SK-N-SH (cell line): Measurements from ENCODE around the gene PPP2R1B. TPM values are rescaled to one million over a fixed set of nuclear protein-coding genes. Genes with fewer than 3 reads are reported as not detected.

ENCODE experiments used
- CTCF ChIA-PET: fragments of 300-600, 350-600 bp; formaldehyde crosslinking; extraction: SDS; loops from one replicate; lab custom pipeline; 2021; lab: Yijun Ruan, JAX
- POLR2A ChIA-PET: fragments of 350-600 bp; sonication (Branson Sonifier 250); formaldehyde crosslinking; extraction: SDS; loops from one replicate; lab custom pipeline; 2020; ENCODE audit warnings: antibody characterized with exemption, inconsistent platforms; lab: Yijun Ruan, JAX
- DNase-seq: peaks from one replicate; pipeline ENCODE4 v3.0.0; 2012
- H2AFZ ChIP-seq: fragments of 200-600 bp; sonication (generic); 2 replicates; pipeline ENCODE4 v1.8.1; 2016; ENCODE audit warnings: antibody characterized with exemption, mild to moderate bottlenecking, low read depth
- H3F3A ChIP-seq: fragments of 200-600 bp; sonication (generic); replicated peaks from 2 replicates; pipeline ENCODE3; 2016; ENCODE audit warnings: antibody characterized with exemption, mild to moderate bottlenecking; ENCODE audit not compliant: insufficient read depth
- H3K27ac ChIP-seq, 2 experiments: fragments of 200-500 bp in 1 of 2; fragments of 200-600 bp in 1 of 2; sonication (Bioruptor generic) in 1 of 2; sonication (generic), shearing (Covaris generic) in 1 of 2; 2 replicates each; pipeline versions ENCODE4 v1.5.1 to v1.6.1; 2014 to 2016; ENCODE audit warnings: low read depth in 2 of 2, inconsistent platforms in 1 of 2, low read length in 1 of 2, mild to moderate bottlenecking in 1 of 2, mixed read lengths in 1 of 2
- H3K27me3 ChIP-seq: fragments of 200-600 bp; sonication (generic), shearing (Covaris generic); 2 replicates; pipeline ENCODE4 v1.6.1; 2016; ENCODE audit warnings: mixed run types; ENCODE audit not compliant: insufficient read depth
- H3K36me3 ChIP-seq, 2 experiments: fragments of 200-500 bp in 1 of 2; fragments of 200-600 bp in 1 of 2; sonication (Bioruptor generic) in 1 of 2; sonication (generic) in 1 of 2; replicated peaks in 1 of 2; 2 replicates each; pipeline versions ENCODE3 to v1.5.1; 2014 to 2016; ENCODE audit warnings: low read length in 1 of 2, mild to moderate bottlenecking in 1 of 2; ENCODE audit not compliant: insufficient read depth in 2 of 2, control insufficient read depth in 1 of 2
- H3K4me1 ChIP-seq, 2 experiments: fragments of 200-500 bp in 1 of 2; fragments of 200-600 bp in 1 of 2; sonication (Bioruptor generic) in 1 of 2; sonication (generic), shearing (Covaris generic) in 1 of 2; 2 replicates each; pipeline versions ENCODE4 v1.5.1 to v1.6.1; 2014 to 2016; ENCODE audit warnings: low read depth in 1 of 2, low read length in 1 of 2, mixed run types in 1 of 2; ENCODE audit not compliant: insufficient read depth in 2 of 2, control insufficient read depth in 1 of 2
- H3K4me2 ChIP-seq: fragments of 200-600 bp; sonication (generic), shearing (Covaris generic); 2 replicates; pipeline ENCODE4 v1.6.1; 2017; ENCODE audit warnings: mixed run types
- H3K4me3 ChIP-seq, 2 experiments: fragments of 200-500 bp in 1 of 2; fragments of 200-600 bp in 1 of 2; sonication (Bioruptor generic) in 1 of 2; sonication (generic), shearing (Covaris generic) in 1 of 2; 2 replicates each; pipeline versions ENCODE4 v1.5.1 to v1.8.1; 2014 to 2016; ENCODE audit warnings: low read depth in 2 of 2, inconsistent platforms in 1 of 2, low read length in 1 of 2, mild to moderate bottlenecking in 1 of 2, mixed read lengths in 1 of 2, moderate library complexity in 1 of 2
- H3K79me2 ChIP-seq: fragments of 200-600 bp; sonication (generic); 2 replicates; pipeline ENCODE4 v1.8.1; 2017; ENCODE audit warnings: mild to moderate bottlenecking; ENCODE audit not compliant: insufficient read depth
- H3K9ac ChIP-seq: fragments of 200-600 bp; sonication (generic); 2 replicates; pipeline ENCODE4 v1.6.1; 2017; ENCODE audit warnings: mixed run types
- H3K9me2 ChIP-seq: fragments of 200-600 bp; sonication (generic); 2 replicates; pipeline ENCODE4 v1.6.1; 2017; ENCODE audit warnings: mixed run types
- H3K9me3 ChIP-seq: fragments of 200-600 bp; sonication (generic); 2 replicates; pipeline ENCODE4 v1.6.1; 2017; ENCODE audit warnings: mixed run types, mild to moderate bottlenecking, moderate library complexity
- H4K20me1 ChIP-seq: fragments of 200-600 bp; sonication (generic); 2 replicates; pipeline ENCODE4 v1.6.1; 2017; ENCODE audit warnings: mild to moderate bottlenecking, mixed run types; ENCODE audit not compliant: insufficient read depth
- ELF1 ChIP-seq: IDR thresholded peaks from 2 replicates; pipeline ENCODE4 v1.4.0; 2012
- FOXJ3 ChIP-seq: sonication (generic); formaldehyde crosslinking; IDR thresholded peaks from 2 replicates; pipeline ENCODE4 v1.5.1; 2020; ENCODE audit warnings: mild to moderate bottlenecking, missing genetic modification reagents
- FOXM1 ChIP-seq: IDR thresholded peaks from 2 replicates; pipeline ENCODE4 v1.4.0; 2012; ENCODE audit warnings: low read depth, mild to moderate bottlenecking
- GABPA ChIP-seq: IDR thresholded peaks from 2 replicates; pipeline ENCODE4 v1.4.0; 2012; ENCODE audit warnings: low read depth, mild to moderate bottlenecking
- JUND ChIP-seq: IDR thresholded peaks from 2 replicates; pipeline ENCODE4 v1.4.0; 2012
- MEF2A ChIP-seq: IDR thresholded peaks from 2 replicates; pipeline ENCODE4 v1.4.0; 2012; ENCODE audit warnings: low read depth, borderline replicate concordance
- NRF1 ChIP-seq: IDR thresholded peaks from 2 replicates; pipeline ENCODE4 v1.6.1; 2012; ENCODE audit warnings: low read depth, mild to moderate bottlenecking, low read length
- RCOR1 ChIP-seq: fragments of 150-350 bp; IDR thresholded peaks from 2 replicates; pipeline ENCODE4 v1.6.1; 2017; ENCODE audit warnings: antibody characterized with exemption, low read length
- RFX5 ChIP-seq: IDR thresholded peaks from 2 replicates; pipeline ENCODE4 v1.6.1; 2012; ENCODE audit warnings: mild to moderate bottlenecking, improper control_type of control experiment, low read length
- RXRA ChIP-seq: IDR thresholded peaks from 2 replicates; pipeline ENCODE4 v1.4.0; 2012; ENCODE audit warnings: low read depth, mild to moderate bottlenecking, borderline replicate concordance
- SMC3 ChIP-seq: IDR thresholded peaks from 2 replicates; pipeline ENCODE4 v1.6.1; 2012; ENCODE audit warnings: low read depth, low read length, improper control_type of control experiment
- TCF12 ChIP-seq: IDR thresholded peaks from 2 replicates; pipeline ENCODE4 v1.4.0; 2012
- TEAD4 ChIP-seq: IDR thresholded peaks from 2 replicates; pipeline ENCODE4 v1.4.0; 2012; ENCODE audit warnings: mild to moderate bottlenecking, borderline replicate concordance; ENCODE audit not compliant: insufficient read depth
- YY1 ChIP-seq: IDR thresholded peaks from 2 replicates; pipeline ENCODE4 v1.4.0; 2012; ENCODE audit warnings: low read depth, mild to moderate bottlenecking
- WGBS: methylation state at CpG from one replicate; pipeline ENCODE4 v1.1.6; 2017; ENCODE audit warnings: low lambda C conversion rate; 5-methylcytosine and 5-hydroxymethylcytosine counted together
- polyA plus RNA-seq, 3 experiments: library from polyadenylated mRNA; depleted of rRNA; stranded (reverse); fragments of >200 nt; gene quantifications; 2 replicates each; pipeline ENCODE4 v1.2.3, GENCODE V29; 2012
- TF ChIP-seq, protein P1 (sequence below): IDR thresholded peaks from 2 replicates; pipeline ENCODE4 v1.4.0; 2012; ENCODE audit warnings: low read depth, borderline replicate concordance
- TF ChIP-seq, protein P2 (sequence below): IDR thresholded peaks from 2 replicates; pipeline ENCODE4; 2012
- TF ChIP-seq, protein P3 (sequence below): fragments of 150-350 bp; IDR thresholded peaks from 2 replicates; pipeline ENCODE4 v1.6.1; 2017; ENCODE audit warnings: antibody characterized with exemption, low read length, low read depth, borderline replicate concordance
- TF ChIP-seq, protein P4 (sequence below): IDR thresholded peaks from 2 replicates; pipeline ENCODE4 v1.4.0; 2012; ENCODE audit warnings: low read depth, borderline replicate concordance

PPP2R1B gene
- polyA plus RNA-seq, 1 of the 3 experiments (the other 2 are of a cell fraction) = 25.9 TPM

DNA sequence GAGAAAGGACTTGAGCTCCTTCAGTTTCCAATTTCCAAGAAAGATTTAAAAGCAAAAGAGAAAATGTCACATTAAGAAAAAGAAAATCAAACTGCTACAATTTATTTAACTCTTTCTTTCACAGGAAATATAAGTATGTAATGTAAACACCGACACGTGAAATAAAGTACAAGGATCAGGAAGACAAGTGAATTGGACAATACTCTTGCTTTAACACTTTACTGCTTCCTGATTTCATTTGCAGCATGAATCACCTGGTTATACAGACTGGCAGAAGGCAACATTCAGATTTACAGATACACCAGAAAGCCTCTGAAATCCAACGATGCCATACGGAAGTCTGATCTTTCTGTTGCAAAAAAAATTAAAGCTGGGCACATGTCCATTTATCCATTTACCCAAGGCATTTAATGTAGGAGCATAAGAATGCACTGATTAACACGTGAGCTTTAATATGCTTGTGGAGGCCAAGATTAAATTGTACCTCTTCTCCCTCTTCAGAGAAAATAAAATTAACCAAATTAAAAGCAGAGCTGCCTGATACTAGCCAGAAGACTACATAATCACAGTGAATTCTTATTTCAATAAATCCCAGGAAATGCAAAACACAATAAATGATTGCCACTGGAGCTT lies 16.0 kb upstream of the PPP2R1B start (continued):
- TF ChIP-seq, protein P1, sequence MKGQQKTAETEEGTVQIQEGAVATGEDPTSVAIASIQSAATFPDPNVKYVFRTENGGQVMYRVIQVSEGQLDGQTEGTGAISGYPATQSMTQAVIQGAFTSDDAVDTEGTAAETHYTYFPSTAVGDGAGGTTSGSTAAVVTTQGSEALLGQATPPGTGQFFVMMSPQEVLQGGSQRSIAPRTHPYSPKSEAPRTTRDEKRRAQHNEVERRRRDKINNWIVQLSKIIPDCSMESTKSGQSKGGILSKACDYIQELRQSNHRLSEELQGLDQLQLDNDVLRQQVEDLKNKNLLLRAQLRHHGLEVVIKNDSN = no peak
- TF ChIP-seq FOXJ3 (CRISPR knock-in tag) = no peak

DNA sequence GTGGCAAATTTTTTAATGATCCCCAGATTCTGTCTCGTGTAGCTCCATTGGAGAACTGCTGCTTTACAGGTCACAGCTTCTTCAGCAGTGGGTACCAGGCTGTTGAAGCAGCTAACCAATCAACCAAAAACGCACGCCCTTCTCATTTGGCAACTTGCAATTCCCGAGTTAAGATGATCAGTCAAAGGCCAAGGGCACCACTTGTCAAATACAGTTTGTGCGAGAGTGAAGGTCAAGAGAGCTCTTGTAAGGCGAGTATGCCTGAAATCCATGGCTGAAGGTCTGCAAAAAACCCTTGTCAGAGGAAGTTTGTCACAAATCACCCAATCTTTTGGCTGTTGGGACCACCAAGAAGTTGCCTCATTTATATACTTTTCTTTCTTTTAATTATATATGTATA lies 12.9 kb upstream of the PPP2R1B start:
- POLR2A ChIA-PET = no interaction called here
- 91% methylated on average over 6 of the region's 6 CpGs for WGBS

More for the DNA sequence above, 12.9 kb upstream of the PPP2R1B start:
- CTCF ChIA-PET = interaction anchor here (0.9 to 12.5 kb wide), 7 partner anchors 14 to 213 kb away, joined by 3 to 184 read pairs (median 7); partner anchors contain the start of gene SIK2
- H3K9ac ChIP-seq = no peak overlapping the region
- H3K36me3 ChIP-seq = no peaks in the 10 kb centered on the region
- H3K27me3 ChIP-seq = no peaks in the 10 kb centered on the region
- H4K20me1 ChIP-seq = no peaks in the 10 kb centered on the region
- H3K9me2 ChIP-seq = no peaks in the 10 kb centered on the region
- no peaks in the 10 kb centered on the region for H3K79me2 ChIP-seq
- H3K4me2 ChIP-seq = no peak overlapping the region
- TF ChIP-seq GABPA (no peak), RXRA (no peak), ELF1 (no peak), FOXM1 (no peak), RFX5 (no peak), NRF1 (no peak), JUND (no peak), SMC3 (no peak), YY1 (no peak), RCOR1 (no peak), MEF2A (no peak), TEAD4 (no peak), TCF12 (no peak)
- TF ChIP-seq, protein P2, sequence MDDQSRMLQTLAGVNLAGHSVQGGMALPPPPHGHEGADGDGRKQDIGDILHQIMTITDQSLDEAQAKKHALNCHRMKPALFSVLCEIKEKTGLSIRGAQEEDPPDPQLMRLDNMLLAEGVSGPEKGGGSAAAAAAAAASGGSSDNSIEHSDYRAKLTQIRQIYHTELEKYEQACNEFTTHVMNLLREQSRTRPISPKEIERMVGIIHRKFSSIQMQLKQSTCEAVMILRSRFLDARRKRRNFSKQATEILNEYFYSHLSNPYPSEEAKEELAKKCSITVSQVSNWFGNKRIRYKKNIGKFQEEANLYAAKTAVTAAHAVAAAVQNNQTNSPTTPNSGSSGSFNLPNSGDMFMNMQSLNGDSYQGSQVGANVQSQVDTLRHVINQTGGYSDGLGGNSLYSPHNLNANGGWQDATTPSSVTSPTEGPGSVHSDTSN = no peak
- TF ChIP-seq, protein P3, sequence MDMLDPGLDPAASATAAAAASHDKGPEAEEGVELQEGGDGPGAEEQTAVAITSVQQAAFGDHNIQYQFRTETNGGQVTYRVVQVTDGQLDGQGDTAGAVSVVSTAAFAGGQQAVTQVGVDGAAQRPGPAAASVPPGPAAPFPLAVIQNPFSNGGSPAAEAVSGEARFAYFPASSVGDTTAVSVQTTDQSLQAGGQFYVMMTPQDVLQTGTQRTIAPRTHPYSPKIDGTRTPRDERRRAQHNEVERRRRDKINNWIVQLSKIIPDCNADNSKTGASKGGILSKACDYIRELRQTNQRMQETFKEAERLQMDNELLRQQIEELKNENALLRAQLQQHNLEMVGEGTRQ = no peak
- TF ChIP-seq, protein P4, sequence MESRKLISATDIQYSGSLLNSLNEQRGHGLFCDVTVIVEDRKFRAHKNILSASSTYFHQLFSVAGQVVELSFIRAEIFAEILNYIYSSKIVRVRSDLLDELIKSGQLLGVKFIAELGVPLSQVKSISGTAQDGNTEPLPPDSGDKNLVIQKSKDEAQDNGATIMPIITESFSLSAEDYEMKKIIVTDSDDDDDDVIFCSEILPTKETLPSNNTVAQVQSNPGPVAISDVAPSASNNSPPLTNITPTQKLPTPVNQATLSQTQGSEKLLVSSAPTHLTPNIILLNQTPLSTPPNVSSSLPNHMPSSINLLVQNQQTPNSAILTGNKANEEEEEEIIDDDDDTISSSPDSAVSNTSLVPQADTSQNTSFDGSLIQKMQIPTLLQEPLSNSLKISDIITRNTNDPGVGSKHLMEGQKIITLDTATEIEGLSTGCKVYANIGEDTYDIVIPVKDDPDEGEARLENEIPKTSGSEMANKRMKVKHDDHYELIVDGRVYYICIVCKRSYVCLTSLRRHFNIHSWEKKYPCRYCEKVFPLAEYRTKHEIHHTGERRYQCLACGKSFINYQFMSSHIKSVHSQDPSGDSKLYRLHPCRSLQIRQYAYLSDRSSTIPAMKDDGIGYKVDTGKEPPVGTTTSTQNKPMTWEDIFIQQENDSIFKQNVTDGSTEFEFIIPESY = no peak
- TF ChIP-seq, protein P1 = no peak
- DNase-seq = no peak
- H2AFZ ChIP-seq = no peak overlapping the region
- H3K4me1 ChIP-seq = peaks cover 5 to 10% of the 10 kb centered on the region in 2 experiments; a peak in 3 of 4 replicates
- H3K4me3 ChIP-seq = no peak overlapping the region
- H3K27ac ChIP-seq = no peak overlapping the region
- H3F3A ChIP-seq = peaks cover 16% of the 10 kb centered on the region
- H3K9me3 ChIP-seq = no peaks in the 10 kb centered on the region
